Type B pancreatic cell (in vitro differentiated cells): ENCODE measurements around the gene EXOG. TPM values are rescaled to one million over a fixed set of nuclear protein-coding genes. Genes with fewer than 3 reads are reported as not detected.

ENCODE experiments used
- DNase-seq: peaks from one replicate; pipeline ENCODE4 v3.0.0; 2021; ENCODE audit warnings: mixed read lengths; ENCODE audit not compliant: unreplicated experiment; ENCODE audit errors: extremely low spot score
- H3K27ac Mint-ChIP-seq: 2 replicates; pipeline ENCODE4 v1.8.0; 2021; ENCODE audit warnings: mild to moderate bottlenecking, mixed read lengths
- H3K27me3 Mint-ChIP-seq: 2 replicates; pipeline ENCODE4 v1.8.0; 2021; ENCODE audit warnings: mixed read lengths
- H3K36me3 Mint-ChIP-seq: 2 replicates; pipeline ENCODE4 v1.8.0; 2021; ENCODE audit warnings: mixed read lengths
- H3K4me1 Mint-ChIP-seq: one replicate; pipeline ENCODE4 v1.8.0; 2021; ENCODE audit warnings: mixed read lengths; ENCODE audit not compliant: unreplicated experiment
- H3K4me3 Mint-ChIP-seq: 2 replicates; pipeline ENCODE4 v1.8.0; 2021; ENCODE audit warnings: mild to moderate bottlenecking, mixed read lengths
- H3K9me3 Mint-ChIP-seq: 2 replicates; pipeline ENCODE4 v1.8.0; 2021; ENCODE audit warnings: mixed read lengths
- total RNA-seq: library from RNA; stranded (reverse); gene quantifications from 2 replicates; pipeline ENCODE4 v1.2.1, GENCODE V29; 2021; ENCODE audit warnings: low replicate concordance
- TF ChIP-seq, protein P1 (sequence below): fragments of 200-600 bp; sonication (generic); conservative IDR thresholded peaks from 2 replicates; pipeline ENCODE4 v1.5.0; 2021; ENCODE audit warnings: antibody characterized with exemption, mild to moderate bottlenecking

Gene EXOG
- total RNA-seq, 1 donor from 2014 or later, result 16.8 TPM

DNA sequence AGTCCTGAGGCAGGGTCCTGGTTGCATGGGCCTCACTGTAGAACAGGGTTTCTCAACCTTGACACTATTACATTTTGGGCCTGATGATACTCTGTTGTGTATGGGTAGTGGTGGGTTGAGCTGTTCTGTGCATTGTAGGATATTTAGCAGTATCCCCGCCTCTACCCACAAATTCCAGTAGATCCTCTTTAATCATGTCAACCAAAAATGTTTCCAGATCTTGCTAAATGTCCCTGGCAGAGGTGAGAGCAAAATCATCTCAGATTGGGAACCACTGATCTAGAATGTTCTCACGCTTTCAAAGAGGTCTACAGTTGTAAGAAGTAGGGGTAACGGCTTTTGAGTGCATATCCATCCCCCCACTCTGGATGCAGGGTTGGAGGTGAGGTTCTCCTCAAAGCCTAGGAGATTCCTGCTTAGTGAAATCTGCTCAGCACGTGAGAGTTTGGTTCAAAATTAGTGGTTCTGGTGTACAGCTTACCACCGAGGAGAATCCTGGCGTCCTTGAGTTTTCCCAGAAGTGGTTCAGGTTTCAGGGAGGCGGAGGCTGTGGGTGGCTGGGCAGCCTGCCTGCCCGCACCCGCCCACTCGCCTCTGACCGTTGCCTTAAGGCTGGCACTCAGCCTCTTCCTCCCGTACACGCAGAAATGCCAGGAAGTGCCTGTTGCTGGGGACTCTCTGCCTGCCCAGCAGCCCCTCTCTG, 37.2 kb upstream of the EXOG start:
- Mint-ChIP-seq H3K9me3 (peaks cover 3% of the 10 kb centered on the region), H3K4me3 (no peak overlapping the region), H3K27me3 (no peaks in the 10 kb centered on the region), H3K4me1 (peaks cover 30% of the 10 kb centered on the region), H3K27ac (no peak overlapping the region), H3K36me3 (peaks cover 14% of the 10 kb centered on the region)
- TF ChIP-seq, protein P1, sequence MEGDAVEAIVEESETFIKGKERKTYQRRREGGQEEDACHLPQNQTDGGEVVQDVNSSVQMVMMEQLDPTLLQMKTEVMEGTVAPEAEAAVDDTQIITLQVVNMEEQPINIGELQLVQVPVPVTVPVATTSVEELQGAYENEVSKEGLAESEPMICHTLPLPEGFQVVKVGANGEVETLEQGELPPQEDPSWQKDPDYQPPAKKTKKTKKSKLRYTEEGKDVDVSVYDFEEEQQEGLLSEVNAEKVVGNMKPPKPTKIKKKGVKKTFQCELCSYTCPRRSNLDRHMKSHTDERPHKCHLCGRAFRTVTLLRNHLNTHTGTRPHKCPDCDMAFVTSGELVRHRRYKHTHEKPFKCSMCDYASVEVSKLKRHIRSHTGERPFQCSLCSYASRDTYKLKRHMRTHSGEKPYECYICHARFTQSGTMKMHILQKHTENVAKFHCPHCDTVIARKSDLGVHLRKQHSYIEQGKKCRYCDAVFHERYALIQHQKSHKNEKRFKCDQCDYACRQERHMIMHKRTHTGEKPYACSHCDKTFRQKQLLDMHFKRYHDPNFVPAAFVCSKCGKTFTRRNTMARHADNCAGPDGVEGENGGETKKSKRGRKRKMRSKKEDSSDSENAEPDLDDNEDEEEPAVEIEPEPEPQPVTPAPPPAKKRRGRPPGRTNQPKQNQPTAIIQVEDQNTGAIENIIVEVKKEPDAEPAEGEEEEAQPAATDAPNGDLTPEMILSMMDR, result no peak
- no peak for DNase-seq

DNA sequence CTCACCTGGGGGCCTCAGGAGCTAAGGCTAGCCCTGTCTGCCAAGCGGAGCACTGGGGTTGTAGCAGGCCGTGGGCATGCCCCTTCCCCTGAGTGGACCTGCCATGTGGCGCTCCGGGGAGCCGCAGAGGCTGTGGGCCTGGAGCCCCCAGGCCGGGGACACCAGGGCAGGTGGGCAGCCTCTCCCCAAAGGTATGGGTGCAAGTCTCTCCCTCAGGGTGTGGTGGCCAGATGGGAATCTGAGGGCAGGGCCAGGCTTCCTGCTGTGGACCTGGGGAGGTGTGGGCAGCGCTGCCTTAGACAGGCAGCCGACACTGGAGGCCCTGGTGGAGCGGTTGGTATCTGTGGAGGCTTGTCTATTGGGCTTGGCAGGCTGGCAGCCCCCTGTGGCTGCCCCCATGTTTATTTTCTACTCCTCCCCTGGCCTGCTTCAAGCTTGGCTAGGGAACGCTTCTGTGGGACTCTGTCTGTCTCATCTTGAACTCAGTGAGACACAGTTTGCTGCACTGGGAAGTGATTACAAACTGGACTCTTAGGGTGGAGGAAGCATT, 36.6 kb upstream of the EXOG start:
- no peak overlapping the region for H3K4me3 Mint-ChIP-seq
- no peak overlapping the region for H3K27ac Mint-ChIP-seq
- H3K36me3 Mint-ChIP-seq, result peaks cover 19% of the 10 kb centered on the region

DNA sequence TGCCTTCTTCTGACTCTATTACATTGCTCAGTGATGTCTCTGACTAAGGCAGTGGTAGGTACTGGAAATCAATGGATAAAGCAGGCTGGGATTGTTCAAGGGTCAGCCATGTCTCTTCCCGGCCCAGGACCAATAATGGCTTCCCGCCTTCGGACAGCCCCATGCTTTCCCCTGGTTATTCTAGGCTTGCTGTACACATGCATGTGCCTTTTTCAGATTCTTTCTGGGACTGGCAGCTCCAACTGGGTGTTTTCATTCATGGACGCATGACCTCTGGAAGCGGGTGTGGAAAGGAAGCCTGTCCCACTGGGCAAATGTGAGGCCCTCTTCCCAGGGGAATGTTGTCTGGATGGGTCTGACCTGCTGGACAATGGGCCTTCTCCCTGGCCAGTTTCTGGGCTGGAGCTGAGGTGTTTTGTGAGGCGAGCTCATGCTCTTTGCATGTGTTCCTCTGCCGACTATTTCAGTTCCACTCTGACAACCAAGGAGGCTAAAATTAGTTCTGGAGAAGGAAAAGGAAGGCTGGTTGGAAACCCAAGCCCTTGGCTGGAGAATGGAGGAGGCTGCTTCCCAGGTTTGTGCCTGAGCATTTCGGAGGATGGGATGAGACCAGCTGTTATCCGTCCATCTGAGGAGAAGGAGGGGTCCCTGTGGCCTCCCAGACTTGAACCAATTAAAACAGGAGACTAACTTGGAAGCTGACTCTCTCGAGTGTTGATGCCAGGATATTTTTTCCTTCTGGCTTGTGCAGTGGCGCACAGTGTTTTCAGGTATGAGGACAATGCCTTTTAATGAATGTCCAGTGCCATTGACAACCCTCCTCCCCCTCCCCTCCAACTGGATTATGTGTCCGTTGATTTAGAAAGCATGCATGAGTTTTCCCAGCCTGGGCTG, 35.5 kb upstream of the EXOG start:
- TF ChIP-seq, protein P1, result no peak
- Mint-ChIP-seq H3K27me3 (no peaks in the 10 kb centered on the region), H3K27ac (no peak overlapping the region), H3K36me3 (peaks cover 24% of the 10 kb centered on the region), H3K4me1 (peaks cover 30% of the 10 kb centered on the region), H3K9me3 (peaks cover 11% of the 10 kb centered on the region), H3K4me3 (no peak overlapping the region)
- DNase-seq, result no peak

More for the DNA sequence above, 36.6 kb upstream of the EXOG start:
- TF ChIP-seq, protein P1, result no peak
- DNase-seq, result no peak
- H3K27me3 Mint-ChIP-seq, result no peaks in the 10 kb centered on the region
- peaks cover 30% of the 10 kb centered on the region for H3K4me1 Mint-ChIP-seq
- peaks cover 7% of the 10 kb centered on the region for H3K9me3 Mint-ChIP-seq

DNA sequence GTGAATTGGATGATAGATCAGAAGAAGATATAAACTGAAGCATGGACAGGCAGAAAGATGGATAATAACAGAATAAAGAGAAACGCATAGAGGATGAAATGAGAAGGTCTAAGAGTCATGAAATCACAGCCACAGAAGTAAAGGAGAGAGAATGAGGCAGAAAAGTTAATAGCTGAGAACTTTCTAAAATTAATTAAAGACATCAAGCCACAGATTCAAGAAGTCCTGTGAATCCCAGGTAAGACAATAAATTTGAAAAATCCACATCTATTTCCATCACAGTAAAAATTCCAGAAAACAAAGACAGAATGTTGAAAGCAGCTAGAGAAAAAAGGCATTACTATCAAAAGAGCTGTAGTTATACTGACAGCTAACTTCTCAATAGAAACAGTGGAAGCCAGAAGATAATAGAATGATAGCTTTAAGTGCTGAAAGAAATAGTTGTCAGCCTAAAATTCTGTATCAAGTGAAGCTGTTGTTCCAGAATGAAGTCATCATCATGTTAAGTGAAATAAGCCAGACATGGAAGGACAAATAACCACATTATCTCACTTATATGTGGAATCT, 30.5 kb upstream of the EXOG start:
- Mint-ChIP-seq H3K4me1 (peaks cover 1% of the 10 kb centered on the region), H3K36me3 (peaks cover 43% of the 10 kb centered on the region), H3K4me3 (no peak overlapping the region), H3K9me3 (peaks cover 25% of the 10 kb centered on the region), H3K27me3 (no peaks in the 10 kb centered on the region), H3K27ac (no peak overlapping the region)
- TF ChIP-seq, protein P1, result no peak
- DNase-seq, result no peak

DNA sequence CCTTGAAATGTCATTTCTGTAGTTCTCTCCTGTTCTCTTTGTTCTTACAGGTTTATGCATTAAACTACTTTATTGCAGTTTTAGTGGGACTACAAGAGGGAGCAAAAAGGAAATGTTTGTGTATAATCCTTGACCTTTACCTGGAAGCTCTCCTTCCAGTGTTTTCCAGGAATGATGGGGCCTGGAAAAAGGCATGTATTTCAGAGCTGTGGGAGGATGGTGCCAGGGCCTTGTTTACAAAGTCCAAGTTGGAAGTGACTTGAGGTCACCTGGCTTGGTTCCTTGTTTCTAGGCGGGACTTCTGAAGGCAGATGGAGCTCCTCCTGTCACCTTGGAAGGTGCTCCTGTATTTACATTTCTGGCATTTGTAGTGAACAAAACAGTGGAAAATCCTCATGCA, 27.4 kb upstream of the EXOG start:
- H3K4me3 Mint-ChIP-seq, result no peak overlapping the region
- no peak for DNase-seq
- TF ChIP-seq, protein P1, result no peak
- peaks cover 14% of the 10 kb centered on the region for H3K4me1 Mint-ChIP-seq
- no peaks in the 10 kb centered on the region for H3K27me3 Mint-ChIP-seq
- peaks cover 25% of the 10 kb centered on the region for H3K9me3 Mint-ChIP-seq
- H3K36me3 Mint-ChIP-seq, result peaks cover 38% of the 10 kb centered on the region
- no peak overlapping the region for H3K27ac Mint-ChIP-seq
